HEK293 (cell line): Measurements from ENCODE around the gene MED25.

Experiments used
- FEZF1 ChIP-seq: fragments of 450-650 bp; formaldehyde crosslinking; IDR thresholded peaks from 2 replicates; pipeline ENCODE4 v1.5.1; 2016; ENCODE audit warnings: missing biosample characterization, missing genetic modification characterization
- OVOL3 ChIP-seq: fragments of 450-650 bp; formaldehyde crosslinking; IDR thresholded peaks from 2 replicates; pipeline ENCODE4 v1.5.1; 2016; ENCODE audit warnings: missing biosample characterization, missing genetic modification characterization
- TRIM28 ChIP-seq: IDR thresholded peaks from 2 replicates; pipeline ENCODE4 v1.6.1; 2011; ENCODE audit warnings: low read length, control low read depth, borderline replicate concordance
- ZFHX2 ChIP-seq: fragments of 450-650 bp; formaldehyde crosslinking; conservative IDR thresholded peaks from 2 replicates; pipeline ENCODE4 v1.5.1; 2016; ENCODE audit warnings: missing biosample characterization, missing genetic modification characterization
- ZIC2 ChIP-seq: fragments of 450-650 bp; formaldehyde crosslinking; IDR thresholded peaks from 2 replicates; pipeline ENCODE4 v1.5.1; 2016; ENCODE audit warnings: missing biosample characterization, missing genetic modification characterization
- ZNF138 ChIP-seq: fragments of 450-650 bp; formaldehyde crosslinking; IDR thresholded peaks from 2 replicates; pipeline ENCODE4 v1.5.1; 2016; ENCODE audit warnings: missing biosample characterization, missing genetic modification characterization, borderline replicate concordance
- ZNF140 ChIP-seq: fragments of 450-650 bp; formaldehyde crosslinking; IDR thresholded peaks from 2 replicates; pipeline ENCODE4 v1.5.1; 2016; ENCODE audit warnings: missing biosample characterization, missing genetic modification characterization
- ZNF157 ChIP-seq: fragments of 450-650 bp; formaldehyde crosslinking; IDR thresholded peaks from 2 replicates; pipeline ENCODE4 v1.5.1; 2016; ENCODE audit warnings: missing biosample characterization, missing genetic modification characterization
- ZNF211 ChIP-seq: fragments of 450-650 bp; formaldehyde crosslinking; IDR thresholded peaks from 2 replicates; pipeline ENCODE4 v1.5.1; 2016; ENCODE audit warnings: low read depth, missing biosample characterization, missing genetic modification characterization
- ZNF221 ChIP-seq: fragments of 450-650 bp; formaldehyde crosslinking; IDR thresholded peaks from 2 replicates; pipeline ENCODE4 v1.5.1; 2017; ENCODE audit warnings: missing biosample characterization, missing genetic modification characterization, borderline replicate concordance
- ZNF223 ChIP-seq: fragments of 450-650 bp; formaldehyde crosslinking; IDR thresholded peaks from 2 replicates; pipeline ENCODE4 v1.5.1; 2016; ENCODE audit warnings: missing biosample characterization, missing genetic modification characterization
- ZNF354C ChIP-seq: fragments of 450-650 bp; formaldehyde crosslinking; IDR thresholded peaks from 2 replicates; pipeline ENCODE4 v1.5.1; 2016; ENCODE audit warnings: missing biosample characterization, missing genetic modification characterization, low read depth, borderline replicate concordance
- ZNF416 ChIP-seq: fragments of 450-650 bp; formaldehyde crosslinking; IDR thresholded peaks from 2 replicates; pipeline ENCODE4 v1.5.1; 2016; ENCODE audit warnings: missing biosample characterization, missing genetic modification characterization
- ZNF629 ChIP-seq: fragments of 450-650 bp; formaldehyde crosslinking; IDR thresholded peaks from 2 replicates; pipeline ENCODE4 v1.5.1; 2017; ENCODE audit warnings: missing biosample characterization, missing genetic modification characterization
- ZNF677 ChIP-seq: fragments of 450-650 bp; IDR thresholded peaks from 2 replicates; pipeline ENCODE4 v1.5.0; 2018; ENCODE audit warnings: missing biosample characterization, mild to moderate bottlenecking, missing genetic modification characterization, moderate library complexity
- ZNF76 ChIP-seq: fragments of 450-650 bp; formaldehyde crosslinking; IDR thresholded peaks from 2 replicates; pipeline ENCODE4; 2016; ENCODE audit warnings: low read depth, missing biosample characterization, missing genetic modification characterization, borderline replicate concordance
- ZNF777 ChIP-seq: fragments of 450-650 bp; formaldehyde crosslinking; IDR thresholded peaks from 2 replicates; pipeline ENCODE4 v1.5.1; 2017; ENCODE audit warnings: missing biosample characterization, missing genetic modification characterization, borderline replicate concordance
- ZSCAN16 ChIP-seq: fragments of 450-650 bp; formaldehyde crosslinking; IDR thresholded peaks from 2 replicates; pipeline ENCODE4 v1.5.1; 2016; ENCODE audit warnings: missing biosample characterization, missing genetic modification characterization
- TF ChIP-seq, protein P1 (sequence below): fragments of 450-650 bp; formaldehyde crosslinking; conservative IDR thresholded peaks from 2 replicates; pipeline ENCODE4 v1.5.1; 2016; ENCODE audit warnings: low read depth, missing biosample characterization, missing genetic modification characterization
- TF ChIP-seq, protein P2 (sequence below): fragments of 450-650 bp; formaldehyde crosslinking; IDR thresholded peaks from 2 replicates; pipeline ENCODE4 v1.5.1; 2016; ENCODE audit warnings: missing biosample characterization, missing genetic modification characterization, low read depth
- TF ChIP-seq, protein P3 (sequence below): fragments of 450-650 bp; formaldehyde crosslinking; IDR thresholded peaks from 2 replicates; pipeline ENCODE4 v1.5.0; 2017; ENCODE audit warnings: missing biosample characterization, missing genetic modification characterization, borderline replicate concordance
- TF ChIP-seq, protein P4 (sequence below): fragments of 450-650 bp; formaldehyde crosslinking; IDR thresholded peaks from 2 replicates; pipeline ENCODE4 v1.5.1; 2016; ENCODE audit warnings: missing biosample characterization, missing genetic modification characterization
- TF ChIP-seq, protein P5 (sequence below): fragments of 450-650 bp; formaldehyde crosslinking; IDR thresholded peaks from 2 replicates; pipeline ENCODE4 v1.5.1; 2016; ENCODE audit warnings: missing biosample characterization, missing genetic modification characterization

Gene MED25

DNA sequence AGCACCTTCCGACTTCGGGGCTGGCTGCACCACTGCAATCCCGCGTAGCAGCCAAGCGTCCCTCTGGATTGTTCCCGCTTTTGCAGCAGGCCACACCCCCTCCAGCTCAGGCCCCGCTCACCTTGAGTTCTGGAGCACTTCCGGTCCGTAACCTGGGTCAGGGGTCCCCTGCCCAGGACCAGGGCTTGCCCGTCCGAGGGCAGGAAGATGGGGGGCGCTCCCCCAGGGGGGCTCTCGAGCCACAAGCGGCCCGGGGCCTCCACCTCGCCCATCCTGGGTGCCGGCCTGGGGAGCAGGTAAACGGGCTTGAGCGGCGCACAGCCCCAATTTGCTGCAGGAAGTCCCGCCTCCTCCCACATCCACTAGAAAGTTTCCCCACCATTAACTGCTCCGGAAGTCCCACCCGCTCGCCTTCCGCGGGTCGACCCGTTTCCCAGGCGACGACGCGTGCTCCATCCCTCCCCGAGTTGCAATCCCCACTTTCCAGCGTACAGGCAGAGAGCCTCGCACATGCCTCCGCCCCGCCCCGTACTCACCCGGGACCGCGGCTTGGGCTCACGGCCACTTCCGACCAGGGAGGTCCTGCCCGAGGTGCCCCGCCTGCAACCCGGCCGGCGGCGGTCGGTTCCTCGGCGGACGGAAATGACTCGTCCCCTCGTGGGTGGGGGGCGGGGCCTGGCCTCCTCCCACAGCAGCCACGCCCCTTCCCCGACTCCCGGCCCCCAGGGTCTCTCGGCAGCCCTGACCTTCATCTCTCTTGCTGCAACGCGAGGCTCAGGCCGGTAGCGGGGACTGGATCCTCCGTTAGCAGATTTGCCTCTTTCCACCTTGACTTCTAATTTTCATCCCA is 49.1 kb downstream of the MED25 start, which contains the start of gene PNKP (continued):
- TF ChIP-seq, protein P1, sequence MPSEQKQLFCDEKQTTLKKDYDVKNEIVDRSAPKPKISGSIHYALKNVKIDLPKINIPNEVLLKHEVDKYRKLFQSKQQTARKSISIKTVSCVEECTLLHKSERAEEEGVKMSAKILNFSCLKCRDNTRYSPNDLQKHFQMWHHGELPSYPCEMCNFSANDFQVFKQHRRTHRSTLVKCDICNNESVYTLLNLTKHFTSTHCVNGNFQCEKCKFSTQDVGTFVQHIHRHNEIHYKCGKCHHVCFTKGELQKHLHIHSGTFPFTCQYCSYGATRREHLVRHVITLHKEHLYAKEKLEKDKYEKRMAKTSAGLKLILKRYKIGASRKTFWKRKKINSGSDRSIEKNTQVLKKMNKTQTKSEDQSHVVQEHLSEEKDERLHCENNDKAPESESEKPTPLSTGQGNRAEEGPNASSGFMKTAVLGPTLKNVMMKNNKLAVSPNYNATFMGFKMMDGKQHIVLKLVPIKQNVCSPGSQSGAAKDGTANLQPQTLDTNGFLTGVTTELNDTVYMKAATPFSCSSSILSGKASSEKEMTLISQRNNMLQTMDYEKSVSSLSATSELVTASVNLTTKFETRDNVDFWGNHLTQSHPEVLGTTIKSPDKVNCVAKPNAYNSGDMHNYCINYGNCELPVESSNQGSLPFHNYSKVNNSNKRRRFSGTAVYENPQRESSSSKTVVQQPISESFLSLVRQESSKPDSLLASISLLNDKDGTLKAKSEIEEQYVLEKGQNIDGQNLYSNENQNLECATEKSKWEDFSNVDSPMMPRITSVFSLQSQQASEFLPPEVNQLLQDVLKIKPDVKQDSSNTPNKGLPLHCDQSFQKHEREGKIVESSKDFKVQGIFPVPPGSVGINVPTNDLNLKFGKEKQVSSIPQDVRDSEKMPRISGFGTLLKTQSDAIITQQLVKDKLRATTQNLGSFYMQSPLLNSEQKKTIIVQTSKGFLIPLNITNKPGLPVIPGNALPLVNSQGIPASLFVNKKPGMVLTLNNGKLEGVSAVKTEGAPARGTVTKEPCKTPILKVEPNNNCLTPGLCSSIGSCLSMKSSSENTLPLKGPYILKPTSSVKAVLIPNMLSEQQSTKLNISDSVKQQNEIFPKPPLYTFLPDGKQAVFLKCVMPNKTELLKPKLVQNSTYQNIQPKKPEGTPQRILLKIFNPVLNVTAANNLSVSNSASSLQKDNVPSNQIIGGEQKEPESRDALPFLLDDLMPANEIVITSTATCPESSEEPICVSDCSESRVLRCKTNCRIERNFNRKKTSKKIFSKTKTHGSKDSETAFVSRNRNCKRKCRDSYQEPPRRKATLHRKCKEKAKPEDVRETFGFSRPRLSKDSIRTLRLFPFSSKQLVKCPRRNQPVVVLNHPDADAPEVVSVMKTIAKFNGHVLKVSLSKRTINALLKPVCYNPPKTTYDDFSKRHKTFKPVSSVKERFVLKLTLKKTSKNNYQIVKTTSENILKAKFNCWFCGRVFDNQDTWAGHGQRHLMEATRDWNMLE (tag by site-specific recombination), result peak; percentile 75
- TF ChIP-seq ZNF629 (tag by site-specific recombination) (peak; percentile 46; the same call in 1 of the 2 replicates), TRIM28 (no peak), ZNF223 (tag by site-specific recombination) (no peak), ZIC2 (tag by site-specific recombination) (peak; percentile 18; the same call in 1 of the 2 replicates), OVOL3 (tag by site-specific recombination) (no peak), ZNF211 (no peak), ZSCAN16 (no peak), ZNF354C (tag by site-specific recombination) (no peak), ZNF140 (no peak), ZNF777 (tag by site-specific recombination) (peak; percentile 95), ZNF416 (tag by site-specific recombination) (no peak), ZNF221 (tag by site-specific recombination) (no peak), ZNF138 (no peak), ZNF157 (tag by site-specific recombination) (no peak), FEZF1 (no peak), ZFHX2 (tag by site-specific recombination) (peak; percentile 95), ZNF677 (tag by site-specific recombination) (no peak), ZNF76 (tag by site-specific recombination) (peak; percentile 44; the same call in 1 of the 2 replicates)
- TF ChIP-seq, protein P2, sequence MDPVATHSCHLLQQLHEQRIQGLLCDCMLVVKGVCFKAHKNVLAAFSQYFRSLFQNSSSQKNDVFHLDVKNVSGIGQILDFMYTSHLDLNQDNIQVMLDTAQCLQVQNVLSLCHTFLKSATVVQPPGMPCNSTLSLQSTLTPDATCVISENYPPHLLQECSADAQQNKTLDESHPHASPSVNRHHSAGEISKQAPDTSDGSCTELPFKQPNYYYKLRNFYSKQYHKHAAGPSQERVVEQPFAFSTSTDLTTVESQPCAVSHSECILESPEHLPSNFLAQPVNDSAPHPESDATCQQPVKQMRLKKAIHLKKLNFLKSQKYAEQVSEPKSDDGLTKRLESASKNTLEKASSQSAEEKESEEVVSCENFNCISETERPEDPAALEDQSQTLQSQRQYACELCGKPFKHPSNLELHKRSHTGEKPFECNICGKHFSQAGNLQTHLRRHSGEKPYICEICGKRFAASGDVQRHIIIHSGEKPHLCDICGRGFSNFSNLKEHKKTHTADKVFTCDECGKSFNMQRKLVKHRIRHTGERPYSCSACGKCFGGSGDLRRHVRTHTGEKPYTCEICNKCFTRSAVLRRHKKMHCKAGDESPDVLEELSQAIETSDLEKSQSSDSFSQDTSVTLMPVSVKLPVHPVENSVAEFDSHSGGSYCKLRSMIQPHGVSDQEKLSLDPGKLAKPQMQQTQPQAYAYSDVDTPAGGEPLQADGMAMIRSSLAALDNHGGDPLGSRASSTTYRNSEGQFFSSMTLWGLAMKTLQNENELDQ (tag by site-specific recombination), result no peak
- TF ChIP-seq, protein P3, sequence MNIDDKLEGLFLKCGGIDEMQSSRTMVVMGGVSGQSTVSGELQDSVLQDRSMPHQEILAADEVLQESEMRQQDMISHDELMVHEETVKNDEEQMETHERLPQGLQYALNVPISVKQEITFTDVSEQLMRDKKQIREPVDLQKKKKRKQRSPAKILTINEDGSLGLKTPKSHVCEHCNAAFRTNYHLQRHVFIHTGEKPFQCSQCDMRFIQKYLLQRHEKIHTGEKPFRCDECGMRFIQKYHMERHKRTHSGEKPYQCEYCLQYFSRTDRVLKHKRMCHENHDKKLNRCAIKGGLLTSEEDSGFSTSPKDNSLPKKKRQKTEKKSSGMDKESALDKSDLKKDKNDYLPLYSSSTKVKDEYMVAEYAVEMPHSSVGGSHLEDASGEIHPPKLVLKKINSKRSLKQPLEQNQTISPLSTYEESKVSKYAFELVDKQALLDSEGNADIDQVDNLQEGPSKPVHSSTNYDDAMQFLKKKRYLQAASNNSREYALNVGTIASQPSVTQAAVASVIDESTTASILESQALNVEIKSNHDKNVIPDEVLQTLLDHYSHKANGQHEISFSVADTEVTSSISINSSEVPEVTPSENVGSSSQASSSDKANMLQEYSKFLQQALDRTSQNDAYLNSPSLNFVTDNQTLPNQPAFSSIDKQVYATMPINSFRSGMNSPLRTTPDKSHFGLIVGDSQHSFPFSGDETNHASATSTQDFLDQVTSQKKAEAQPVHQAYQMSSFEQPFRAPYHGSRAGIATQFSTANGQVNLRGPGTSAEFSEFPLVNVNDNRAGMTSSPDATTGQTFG (tag by site-specific recombination), result no peak
- TF ChIP-seq, protein P4, sequence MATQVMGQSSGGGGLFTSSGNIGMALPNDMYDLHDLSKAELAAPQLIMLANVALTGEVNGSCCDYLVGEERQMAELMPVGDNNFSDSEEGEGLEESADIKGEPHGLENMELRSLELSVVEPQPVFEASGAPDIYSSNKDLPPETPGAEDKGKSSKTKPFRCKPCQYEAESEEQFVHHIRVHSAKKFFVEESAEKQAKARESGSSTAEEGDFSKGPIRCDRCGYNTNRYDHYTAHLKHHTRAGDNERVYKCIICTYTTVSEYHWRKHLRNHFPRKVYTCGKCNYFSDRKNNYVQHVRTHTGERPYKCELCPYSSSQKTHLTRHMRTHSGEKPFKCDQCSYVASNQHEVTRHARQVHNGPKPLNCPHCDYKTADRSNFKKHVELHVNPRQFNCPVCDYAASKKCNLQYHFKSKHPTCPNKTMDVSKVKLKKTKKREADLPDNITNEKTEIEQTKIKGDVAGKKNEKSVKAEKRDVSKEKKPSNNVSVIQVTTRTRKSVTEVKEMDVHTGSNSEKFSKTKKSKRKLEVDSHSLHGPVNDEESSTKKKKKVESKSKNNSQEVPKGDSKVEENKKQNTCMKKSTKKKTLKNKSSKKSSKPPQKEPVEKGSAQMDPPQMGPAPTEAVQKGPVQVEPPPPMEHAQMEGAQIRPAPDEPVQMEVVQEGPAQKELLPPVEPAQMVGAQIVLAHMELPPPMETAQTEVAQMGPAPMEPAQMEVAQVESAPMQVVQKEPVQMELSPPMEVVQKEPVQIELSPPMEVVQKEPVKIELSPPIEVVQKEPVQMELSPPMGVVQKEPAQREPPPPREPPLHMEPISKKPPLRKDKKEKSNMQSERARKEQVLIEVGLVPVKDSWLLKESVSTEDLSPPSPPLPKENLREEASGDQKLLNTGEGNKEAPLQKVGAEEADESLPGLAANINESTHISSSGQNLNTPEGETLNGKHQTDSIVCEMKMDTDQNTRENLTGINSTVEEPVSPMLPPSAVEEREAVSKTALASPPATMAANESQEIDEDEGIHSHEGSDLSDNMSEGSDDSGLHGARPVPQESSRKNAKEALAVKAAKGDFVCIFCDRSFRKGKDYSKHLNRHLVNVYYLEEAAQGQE (tag by site-specific recombination), result no peak
- TF ChIP-seq, protein P5, sequence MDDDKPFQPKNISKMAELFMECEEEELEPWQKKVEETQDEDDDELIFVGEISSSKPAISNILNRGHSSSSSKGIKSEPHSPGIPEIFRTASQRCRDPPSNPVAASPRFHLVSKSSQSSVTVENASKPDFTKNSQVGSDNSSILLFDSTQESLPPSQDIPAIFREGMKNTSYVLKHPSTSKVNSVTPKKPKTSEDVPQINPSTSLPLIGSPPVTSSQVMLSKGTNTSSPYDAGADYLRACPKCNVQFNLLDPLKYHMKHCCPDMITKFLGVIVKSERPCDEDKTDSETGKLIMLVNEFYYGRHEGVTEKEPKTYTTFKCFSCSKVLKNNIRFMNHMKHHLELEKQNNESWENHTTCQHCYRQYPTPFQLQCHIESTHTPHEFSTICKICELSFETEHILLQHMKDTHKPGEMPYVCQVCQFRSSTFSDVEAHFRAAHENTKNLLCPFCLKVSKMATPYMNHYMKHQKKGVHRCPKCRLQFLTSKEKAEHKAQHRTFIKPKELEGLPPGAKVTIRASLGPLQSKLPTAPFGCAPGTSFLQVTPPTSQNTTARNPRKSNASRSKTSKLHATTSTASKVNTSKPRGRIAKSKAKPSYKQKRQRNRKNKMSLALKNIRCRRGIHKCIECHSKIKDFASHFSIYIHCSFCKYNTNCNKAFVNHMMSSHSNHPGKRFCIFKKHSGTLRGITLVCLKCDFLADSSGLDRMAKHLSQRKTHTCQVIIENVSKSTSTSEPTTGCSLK (tag by site-specific recombination), result no peak
